Measurements from ENCODE around the gene UBTF. TPM values are rescaled to one million over a fixed set of nuclear protein-coding genes. Genes with fewer than 3 reads are reported as not detected.

Gene UBTF
- total RNA-seq, 2 experiments from 2014 or later: 170 to 175 TPM

DNA sequence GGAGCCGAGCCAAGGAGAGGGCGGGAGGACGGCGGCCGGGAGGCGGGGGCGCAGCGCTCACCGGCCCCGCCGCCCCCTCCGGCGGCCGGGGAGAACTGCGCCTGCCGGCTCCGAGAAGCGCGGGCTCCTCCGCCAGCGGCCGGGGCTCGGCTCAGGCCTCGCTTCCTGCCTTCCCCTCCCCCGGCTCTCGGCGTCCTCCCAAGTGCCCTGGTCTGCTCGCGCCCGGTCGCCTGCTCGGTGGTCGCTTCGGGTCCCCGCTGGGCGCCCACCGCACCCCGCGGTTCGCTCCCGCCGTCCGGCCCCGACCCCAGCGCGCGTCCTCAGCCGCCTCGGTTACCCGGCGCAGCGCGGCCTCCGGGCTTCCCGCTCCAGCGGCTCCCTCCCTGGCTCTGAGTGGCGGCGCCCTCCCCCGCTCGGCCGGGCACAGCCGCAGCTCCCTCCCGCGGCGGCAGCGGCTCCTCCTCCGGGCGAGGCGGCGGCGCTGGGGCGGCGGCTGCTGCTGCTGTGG lies 313 bp downstream of the UBTF start:
- ChIA-PET CTCF (interaction anchor here (0.6 to 7.3 kb wide), 3 partner anchors 17 to 153 kb away, joined by 4 to 47 read pairs (median 4); no protein-coding TSS in a partner anchor), POLR2A (interaction anchor here (0.6 to 5.4 kb wide), 6 partner anchors 9 to 106 kb away, joined by 3 to 47 read pairs (median 4); partner anchors contain the start of genes ATXN7L3, SLC25A39 and TMUB2)

DNA sequence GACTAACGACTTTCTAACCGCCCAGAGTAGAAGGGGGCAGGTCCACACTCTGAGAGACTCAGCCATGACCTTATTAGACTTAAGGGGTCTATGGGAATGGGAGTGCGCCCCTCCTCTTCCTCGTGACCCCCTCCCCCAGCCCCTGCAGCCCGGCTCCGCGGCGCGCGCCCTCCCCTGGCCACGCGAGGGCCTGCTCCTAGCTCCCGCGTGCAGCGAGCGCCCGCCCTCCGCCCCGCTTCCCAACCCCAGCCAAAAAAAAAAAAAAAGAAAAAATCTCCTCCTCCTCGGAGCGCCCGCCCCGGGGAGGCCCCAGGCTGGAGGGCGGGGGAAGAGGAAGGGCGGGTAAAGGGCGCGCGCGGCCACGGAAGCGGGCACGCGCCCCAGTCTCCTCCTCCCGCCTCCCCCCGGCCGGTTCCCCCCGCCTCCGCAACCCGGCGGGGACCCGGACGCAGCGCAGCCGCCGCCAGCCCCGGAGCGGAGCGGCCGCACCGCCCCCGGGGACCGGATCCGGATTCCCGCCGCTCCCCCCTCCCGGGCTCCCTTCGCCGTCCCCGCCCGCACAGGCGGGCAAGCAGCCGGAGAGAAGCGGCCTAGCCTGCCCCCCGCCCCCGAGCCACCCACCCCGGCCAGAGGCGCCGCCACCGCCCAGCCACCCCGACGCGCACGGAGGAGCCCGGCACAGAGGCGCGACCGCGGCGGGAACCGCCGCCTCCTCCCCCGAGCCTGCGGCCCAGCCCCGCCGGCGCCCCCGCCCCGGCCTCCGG lies 949 bp downstream of the UBTF start:
- CTCF ChIA-PET: interaction anchor here (0.5 to 7.3 kb wide), 9 partner anchors 9 to 572 kb away, joined by 3 to 47 read pairs (median 5); partner anchors contain the start of genes SLC25A39 and TMUB2
- POLR2A ChIA-PET: interaction anchor here (0.6 to 5.4 kb wide), 10 partner anchors 8 to 732 kb away, joined by 3 to 47 read pairs (median 4); partner anchors contain the start of genes ATXN7L3, RUNDC3A and SLC25A39

DNA sequence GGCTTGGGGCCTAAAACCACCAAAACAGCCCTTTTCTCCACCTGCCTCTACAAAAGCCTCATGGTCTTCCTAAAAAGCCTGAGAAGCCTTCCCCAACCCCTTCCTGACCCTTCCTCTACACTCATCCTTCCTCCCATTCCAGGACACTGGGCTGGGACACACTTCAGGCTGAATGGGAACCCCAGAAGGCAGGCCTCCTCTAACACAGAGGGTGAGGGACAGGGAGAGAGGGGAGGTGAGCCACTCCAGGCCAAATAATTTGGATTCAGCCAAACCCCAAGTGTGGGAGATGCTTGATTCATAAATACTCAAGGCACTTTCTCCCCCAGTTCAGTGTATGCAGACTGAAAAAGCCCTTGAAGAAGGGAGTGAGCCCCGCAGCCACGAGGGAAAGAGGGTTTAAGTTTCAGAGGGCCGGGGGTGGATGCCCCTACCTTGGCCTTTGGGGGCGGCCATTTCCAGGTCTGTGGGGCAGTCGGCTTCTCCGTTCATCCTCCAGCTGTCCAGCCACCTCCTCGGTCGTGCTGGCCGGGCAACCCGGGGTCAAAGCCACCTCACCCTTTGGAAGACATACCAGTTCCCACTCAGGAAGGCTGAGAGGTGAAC lies 1.6 kb downstream of the UBTF start:
- CTCF ChIA-PET: interaction anchor here (0.7 to 7.3 kb wide), 9 partner anchors 9 to 128 kb away, joined by 3 to 47 read pairs (median 5); partner anchors contain the start of genes GRN, SLC25A39 and TMUB2
- POLR2A ChIA-PET: interaction anchor here (0.6 to 5.4 kb wide), 10 partner anchors 7 to 733 kb away, joined by 3 to 47 read pairs (median 4); partner anchors contain the start of genes RUNDC3A and SLC25A39

DNA sequence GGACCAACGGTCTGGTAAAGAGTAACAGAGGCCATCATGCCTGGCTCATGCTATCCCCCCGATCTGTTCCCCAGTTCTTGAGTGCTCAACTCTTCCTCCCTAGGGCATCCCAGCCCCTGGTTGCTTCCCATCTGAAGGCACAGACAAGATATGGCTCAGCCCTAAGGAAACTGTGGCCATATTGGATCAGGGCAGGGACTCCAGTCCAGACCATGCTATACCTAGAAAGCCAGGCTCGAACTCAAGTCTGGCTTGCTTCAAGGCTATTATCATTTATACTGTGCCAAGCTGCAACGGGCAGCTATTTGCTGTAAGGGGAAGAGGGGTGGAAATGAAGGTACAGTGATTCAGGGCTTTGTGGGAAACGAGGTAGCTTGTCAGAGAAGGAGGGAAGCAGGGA lies 2.8 kb downstream of the UBTF start:
- POLR2A ChIA-PET: interaction anchor here (0.5 to 1.4 kb wide), 4 partner anchors 10 to 101 kb away, joined by 3 to 4 read pairs (median 4); partner anchors contain the start of gene ATXN7L3

DNA sequence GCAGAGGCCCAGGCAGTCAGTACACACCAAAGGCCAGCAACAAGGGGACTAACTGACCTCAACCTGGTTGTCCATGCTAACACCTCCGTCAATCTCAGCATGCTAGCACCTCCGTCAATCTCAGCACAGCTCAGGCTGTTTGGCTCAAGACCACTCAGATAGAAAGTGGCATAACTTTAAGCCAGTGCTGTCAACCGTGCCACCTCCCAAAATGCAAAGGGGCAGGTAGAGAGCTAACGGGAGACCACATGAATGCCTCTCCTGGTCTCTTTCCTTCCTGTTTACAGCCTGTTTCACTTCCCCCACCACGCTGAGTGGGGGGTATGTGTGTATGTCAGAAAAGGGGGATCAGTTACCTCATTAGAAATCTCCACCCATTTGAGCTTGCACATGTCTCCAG lies 3.3 kb downstream of the UBTF start:
- ChIA-PET CTCF (interaction anchor here (1.1 to 7.3 kb wide), 4 partner anchors 7 to 112 kb away, joined by 5 to 47 read pairs (median 10); no protein-coding TSS in a partner anchor), POLR2A (interaction anchor here (0.9 to 1.4 kb wide), 3 partner anchors 10 to 102 kb away, joined by 3 to 4 read pairs (median 3); no protein-coding TSS in a partner anchor)

More for the DNA sequence above, 2.8 kb downstream of the UBTF start:
- CTCF ChIA-PET: interaction anchor here (0.5 to 7.3 kb wide), 7 partner anchors 8 to 129 kb away, joined by 3 to 47 read pairs (median 6); partner anchors contain the start of genes GRN and SLC25A39

DNA sequence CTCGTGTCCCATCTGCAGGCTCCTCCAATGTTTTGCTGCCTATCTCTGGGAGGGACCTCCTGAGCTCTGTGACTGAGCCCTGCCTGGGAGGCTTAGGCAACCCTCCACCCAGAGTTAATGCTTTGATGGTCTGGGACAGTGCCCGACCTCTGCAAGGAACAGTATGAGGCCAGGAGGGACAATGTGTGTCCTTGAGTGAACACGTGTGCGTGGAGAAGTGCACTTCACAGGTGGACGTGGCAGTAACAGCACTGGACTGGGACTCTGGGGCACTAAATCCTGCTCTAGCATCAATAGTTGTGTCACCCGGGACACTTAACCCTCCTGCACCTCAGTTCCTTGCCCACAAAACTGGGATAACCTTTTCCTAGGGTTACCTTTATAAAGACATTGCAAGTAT lies 4.6 kb downstream of the UBTF start:
- POLR2A ChIA-PET: interaction anchor here (1.1 kb wide), 1 partner anchor 12 kb away, joined by 3 read pairs; no protein-coding TSS in a partner anchor
- CTCF ChIA-PET: interaction anchor here (0.9 to 7.3 kb wide), 3 partner anchors 11 to 63 kb away, joined by 3 to 47 read pairs (median 3); no protein-coding TSS in a partner anchor

DNA sequence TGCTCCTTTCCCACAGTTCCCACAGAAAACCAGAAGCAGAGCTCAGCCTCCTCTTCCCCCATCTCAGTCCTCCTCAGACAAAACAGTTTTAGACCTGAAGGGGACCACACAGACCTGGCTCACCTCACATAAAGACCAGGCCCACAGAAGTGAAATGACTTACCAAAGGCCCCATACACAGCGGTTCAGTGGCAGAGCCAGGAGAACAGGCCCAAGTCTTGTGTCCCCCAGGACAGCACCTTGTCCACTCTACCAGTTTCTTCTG lies 5.3 kb downstream of the UBTF start:
- POLR2A ChIA-PET: interaction anchor here (0.9 to 1.1 kb wide), 2 partner anchors 11 to 19 kb away, joined by 3 read pairs; no protein-coding TSS in a partner anchor
- CTCF ChIA-PET: interaction anchor here (0.9 kb wide), 2 partner anchors 10 to 64 kb away, joined by 3 read pairs; no protein-coding TSS in a partner anchor

DNA sequence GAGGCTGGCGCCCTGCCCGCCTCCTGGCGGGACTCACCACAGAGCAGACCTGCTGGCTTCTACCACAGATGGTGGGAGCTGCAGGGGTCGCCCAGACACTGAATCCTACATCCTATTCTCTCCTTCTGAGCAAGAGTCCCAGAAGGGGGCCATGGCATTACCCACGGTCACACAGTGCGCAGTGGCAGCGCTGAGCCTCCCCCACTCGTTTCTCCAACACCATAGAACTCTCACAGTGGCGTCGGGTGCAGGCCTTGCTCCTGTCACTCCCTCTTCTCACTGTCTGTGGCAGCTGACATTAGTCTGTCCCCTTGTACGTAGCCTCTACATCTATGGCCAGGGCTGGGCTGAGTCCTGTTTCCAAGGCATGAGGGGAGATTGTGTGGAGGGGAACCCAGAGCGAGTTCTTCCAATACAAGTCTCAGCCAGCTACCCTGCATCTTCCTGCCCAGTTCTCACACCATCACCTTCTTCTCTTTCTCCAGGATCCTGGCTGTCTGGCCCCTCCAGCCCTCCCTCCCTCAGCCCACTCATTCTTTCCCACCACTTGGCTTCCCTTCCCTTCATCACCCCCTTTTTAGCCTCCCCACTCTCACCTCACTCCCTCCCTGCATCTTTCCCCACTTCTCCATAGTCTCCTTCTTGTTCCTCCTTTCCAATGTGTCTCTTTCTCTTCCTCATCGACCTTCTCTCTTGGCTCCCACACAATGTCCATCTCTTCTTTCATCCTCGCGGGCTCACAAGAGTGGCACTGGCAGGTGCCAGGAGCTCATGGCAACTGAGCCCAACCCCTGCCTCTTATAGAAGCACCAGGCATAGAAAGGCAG lies 5.9 kb downstream of the UBTF start:
- CTCF ChIA-PET: interaction anchor here (0.9 to 1.0 kb wide), 2 partner anchors 10 to 12 kb away, joined by 3 read pairs; no protein-coding TSS in a partner anchor
- POLR2A ChIA-PET: interaction anchor here (0.9 to 1.1 kb wide), 2 partner anchors 10 to 19 kb away, joined by 3 read pairs; no protein-coding TSS in a partner anchor

DNA sequence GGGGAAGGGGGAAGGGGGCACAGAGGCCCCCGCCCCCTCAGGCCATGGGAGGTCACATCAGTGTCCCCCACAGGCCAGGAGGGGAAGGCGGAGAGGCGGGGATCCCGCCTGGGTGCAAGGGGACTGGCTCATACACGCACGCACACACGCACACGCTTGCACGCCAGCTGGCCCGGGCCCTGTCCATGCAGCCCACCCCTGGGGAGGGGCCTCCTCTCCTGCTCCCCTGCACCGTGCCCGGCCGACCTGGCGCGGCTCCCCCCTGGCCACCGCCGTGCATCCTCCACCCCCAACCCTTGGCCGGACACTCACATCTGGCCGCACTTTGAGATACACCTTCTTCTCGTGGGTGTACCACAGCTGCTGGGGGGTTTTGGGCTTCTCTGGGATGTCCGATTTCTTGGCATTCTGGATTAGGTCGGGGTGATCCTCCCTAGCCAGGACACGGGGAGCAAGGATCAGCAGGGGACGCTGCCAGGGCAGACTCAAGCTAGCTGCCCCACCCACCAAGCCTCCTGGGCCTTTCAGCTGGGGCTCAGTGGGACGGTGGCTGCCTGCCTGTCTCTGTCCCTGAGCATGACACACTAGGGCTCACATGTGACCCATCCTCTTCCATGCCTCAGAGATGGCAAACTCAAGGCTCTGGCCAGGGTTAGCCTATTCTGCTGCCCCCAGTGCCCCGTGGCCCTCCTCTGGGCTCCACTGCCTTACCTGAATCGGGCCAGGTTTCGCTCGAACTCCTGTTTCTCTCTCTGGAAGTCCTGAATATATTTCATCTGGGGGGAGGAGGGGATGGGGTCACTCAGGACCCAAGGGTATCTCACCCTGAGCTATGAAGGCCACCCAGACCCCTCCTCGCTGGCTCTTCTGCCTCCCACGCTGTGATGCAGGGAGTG lies 6.7 kb downstream of the UBTF start:
- ChIA-PET CTCF (interaction anchor here (1.0 to 4.3 kb wide), 2 partner anchors 11 to 13 kb away, joined by 3 to 45 read pairs; partner anchors contain the start of gene ATXN7L3), POLR2A (interaction anchor here (1.1 kb wide), 1 partner anchor 7 kb away, joined by 3 read pairs; no protein-coding TSS in a partner anchor)

DNA sequence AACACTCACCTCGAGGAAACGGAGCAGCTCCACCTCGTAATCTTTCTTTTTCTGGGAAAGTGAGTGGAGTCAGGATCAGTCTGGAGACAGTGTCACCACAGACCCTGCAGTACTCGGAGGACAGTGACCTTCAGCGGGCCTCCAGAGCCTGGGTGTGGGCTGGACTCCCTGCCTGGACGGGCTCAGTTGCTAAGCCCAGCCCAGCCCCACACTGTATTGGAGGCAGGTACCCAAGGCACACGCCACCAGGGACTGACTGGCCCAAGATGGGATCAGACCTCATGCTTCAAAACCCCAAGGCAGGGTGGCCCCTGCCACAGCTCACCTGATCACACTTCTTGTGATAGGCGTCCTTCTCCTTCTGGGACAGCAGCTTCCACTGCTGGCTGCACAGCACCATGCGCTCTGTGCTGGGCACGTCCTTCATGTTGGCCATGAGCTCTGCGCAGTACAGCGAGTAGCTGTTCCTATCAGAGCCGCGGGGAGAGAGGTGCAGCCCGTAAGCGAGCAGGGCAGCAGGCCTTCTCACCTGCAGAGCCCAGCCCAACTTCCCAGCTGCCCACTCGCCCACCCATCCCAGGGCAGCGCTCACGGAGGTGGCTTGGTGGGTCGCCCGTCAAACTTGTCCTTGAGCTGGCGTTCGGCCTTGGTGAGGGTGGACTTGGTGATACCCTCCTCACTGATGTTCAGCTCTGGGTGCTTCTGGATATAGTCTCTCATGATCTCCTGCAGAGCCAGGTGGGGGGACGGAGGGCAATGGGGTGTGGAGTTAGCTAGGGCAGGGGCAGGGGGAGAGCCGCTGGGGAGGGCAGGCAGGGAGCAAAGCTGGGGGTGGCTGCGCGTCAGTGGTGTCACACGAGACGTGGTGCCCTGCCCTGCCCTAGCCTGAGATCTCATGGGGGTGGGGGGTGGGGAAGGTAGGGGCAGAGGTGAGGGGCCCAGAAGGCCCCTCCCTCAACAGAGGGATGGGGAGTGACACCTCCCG lies 7.9 kb downstream of the UBTF start:
- POLR2A ChIA-PET: interaction anchor here (1.0 to 2.3 kb wide), 3 partner anchors 9 to 25 kb away, joined by 3 to 47 read pairs (median 3); partner anchors contain the start of genes TMUB2 and UBTF
- CTCF ChIA-PET: interaction anchor here (0.6 to 4.3 kb wide), 8 partner anchors 10 to 120 kb away, joined by 3 to 46 read pairs (median 8); partner anchors contain the start of genes ATXN7L3 and UBTF

DNA sequence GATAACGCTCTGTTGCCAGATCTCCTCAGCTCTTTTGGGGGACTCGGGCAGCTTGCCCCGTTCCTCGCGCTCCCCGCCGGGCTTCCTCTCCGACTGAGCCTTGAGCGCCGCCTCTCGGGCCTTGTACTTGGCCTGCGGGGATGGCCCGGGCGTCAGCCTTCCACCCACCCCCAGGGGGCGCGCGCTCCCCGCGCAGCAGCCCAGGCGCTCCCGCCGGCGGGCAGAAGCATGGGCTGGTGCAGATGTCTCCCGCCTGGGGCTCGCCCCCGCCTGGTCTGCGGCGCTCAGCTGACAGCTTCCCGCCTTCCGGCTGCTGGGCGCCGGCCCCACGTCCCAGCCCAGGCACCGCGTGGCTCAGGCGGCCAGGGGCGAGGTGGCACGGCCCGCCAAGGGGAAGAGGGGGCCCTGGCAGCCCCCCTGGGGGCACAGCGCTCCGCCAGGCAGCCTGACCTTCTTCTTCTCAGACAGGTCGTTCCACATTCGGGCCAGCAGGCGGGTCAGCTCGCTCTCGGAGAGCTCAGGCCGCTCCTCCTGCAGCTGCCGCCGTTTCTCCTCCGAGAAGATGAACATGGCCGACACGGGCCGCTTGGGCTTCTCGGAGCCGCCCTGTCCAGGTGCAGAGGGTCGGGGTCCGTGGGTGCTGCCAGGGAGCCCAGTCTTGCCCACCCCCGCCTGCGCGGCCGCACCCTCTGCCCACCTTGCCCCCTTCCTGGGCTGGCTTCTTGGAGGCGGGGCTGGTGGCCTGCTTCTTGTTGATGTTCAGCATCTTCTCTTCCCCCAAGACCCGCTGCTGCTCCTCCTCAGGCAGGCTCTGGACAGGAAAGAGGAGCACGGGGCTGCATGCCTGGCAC lies 8.9 kb downstream of the UBTF start:
- ChIA-PET CTCF (interaction anchor here (0.6 to 4.3 kb wide), 28 partner anchors 7 to 220 kb away, joined by 3 to 46 read pairs (median 5); partner anchors contain the start of genes ATXN7L3, FAM171A2, GRN and HDAC5), POLR2A (interaction anchor here (0.5 to 2.3 kb wide), 9 partner anchors 9 to 121 kb away, joined by 3 to 47 read pairs (median 5); partner anchors contain the start of genes SLC25A39, TMUB2 and UBTF)

DNA sequence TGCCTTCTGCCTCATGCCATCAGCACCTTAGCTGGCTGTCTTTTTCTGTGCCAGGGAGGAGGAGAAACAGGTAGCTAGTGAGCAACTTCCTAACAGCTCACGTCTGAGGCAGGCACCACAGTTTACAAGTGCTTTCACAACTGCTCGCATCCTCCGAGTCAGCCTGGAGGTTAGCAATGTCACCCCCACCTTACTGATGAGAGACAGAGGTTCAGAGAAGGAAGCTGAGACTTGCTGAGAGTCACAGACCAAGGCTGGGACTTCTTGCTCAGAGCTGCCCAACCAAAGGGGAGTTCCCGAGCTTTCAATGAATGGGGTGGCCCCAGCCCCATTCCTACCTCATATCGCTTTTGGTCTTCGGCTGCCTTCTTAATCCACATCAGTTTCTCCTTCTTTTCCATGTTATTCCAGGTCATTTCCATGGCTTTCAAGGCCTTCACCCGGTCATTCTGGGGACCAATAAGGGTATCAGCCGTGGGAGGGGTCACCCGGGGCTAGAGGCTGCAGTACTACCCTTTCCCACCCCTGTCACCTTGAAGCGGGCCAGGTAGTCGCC lies 9.6 kb downstream of the UBTF start:
- CTCF ChIA-PET: interaction anchor here (0.6 to 4.3 kb wide), 28 partner anchors 8 to 221 kb away, joined by 3 to 46 read pairs (median 5); partner anchors contain the start of genes ATXN7L3, FAM171A2, GRN and HDAC5
- POLR2A ChIA-PET: interaction anchor here (0.7 to 2.3 kb wide), 8 partner anchors 8 to 144 kb away, joined by 3 to 47 read pairs (median 6); partner anchors contain the start of genes LSM12, SLC25A39, TMUB2 and UBTF

DNA sequence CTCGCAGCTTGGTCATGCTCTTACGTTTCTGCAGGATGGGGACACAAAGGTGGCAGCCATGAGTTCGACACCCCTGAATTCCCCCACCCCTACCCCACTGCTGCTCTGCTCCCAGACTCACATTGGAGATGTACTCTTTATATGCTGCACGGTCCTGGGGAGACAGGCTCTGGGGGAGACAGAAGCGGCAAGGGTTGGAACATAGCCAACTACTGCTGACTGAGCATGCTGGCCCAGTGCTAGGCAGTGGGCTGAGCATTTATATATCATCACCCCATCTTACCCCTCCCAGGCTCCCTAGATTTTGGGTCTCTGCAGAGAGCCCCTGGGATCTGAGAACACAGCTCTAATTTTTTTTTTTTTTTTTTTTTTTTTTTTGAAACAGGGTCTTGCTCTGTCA lies 11.7 kb downstream of the UBTF start:
- POLR2A ChIA-PET: no interaction called here
- CTCF ChIA-PET: interaction anchor here (1.0 to 3.6 kb wide), 3 partner anchors 10 to 138 kb away, joined by 3 to 46 read pairs (median 13); partner anchors contain the start of gene UBTF

DNA sequence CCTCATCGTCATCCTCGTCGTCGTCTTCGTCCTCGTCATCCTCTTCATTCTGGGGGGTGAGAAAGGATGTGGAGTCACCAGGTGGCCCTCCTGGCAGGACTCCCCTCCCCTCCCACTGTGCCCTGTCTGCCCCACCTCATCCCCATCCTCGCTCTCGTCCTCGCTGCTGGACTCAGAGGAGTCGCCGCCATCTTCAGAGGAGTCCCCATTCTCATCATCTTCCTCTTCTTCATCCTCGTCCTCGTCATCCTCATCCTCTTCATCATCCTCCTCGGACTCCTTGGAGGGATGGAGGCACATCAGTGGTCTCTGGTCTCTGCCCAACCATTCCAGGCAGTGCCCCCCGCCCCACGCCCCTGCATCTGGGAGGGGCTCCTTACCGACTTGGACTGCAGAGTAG lies 12.2 kb downstream of the UBTF start:
- ChIA-PET POLR2A (interaction anchor here (0.6 kb wide), 1 partner anchor 40 kb away, joined by 6 read pairs; no protein-coding TSS in a partner anchor), CTCF (interaction anchor here (1.0 to 1.7 kb wide), 2 partner anchors 125 to 141 kb away, joined by 3 to 7 read pairs; no protein-coding TSS in a partner anchor)
